Upper lobe of left lung (tissue), 6 donors: ENCODE data around the gene STARD9. TPM values are rescaled to one million over a fixed set of nuclear protein-coding genes. Genes with fewer than 3 reads are reported as not detected.

Experiments used
- ATAC-seq, 2 donors: fragments of 200-7000 bp; cut with Tn5 transposase; one replicate each; pipeline ENCODE4 v1.9.1; 2022; ENCODE audit warnings: mild to moderate bottlenecking in 2 of 2, moderate library complexity in 2 of 2; ENCODE audit not compliant: low FRiP score in 2 of 2
- DNase-seq, 2 donors: peaks; one replicate each; pipeline ENCODE4 v3.0.0-alpha.2; 2019 to 2020
- H3K27ac ChIP-seq, 4 donors: fragments of 200-600 bp; sonication (generic); one replicate each; pipeline ENCODE4 v1.5.1; 2016 to 2019
- H3K27me3 ChIP-seq, 4 donors: fragments of 200-600 bp; sonication (generic); one replicate each; pipeline ENCODE4 v1.5.1; 2017 to 2019
- H3K36me3 ChIP-seq, 4 donors: fragments of 200-600 bp; sonication (generic); one replicate each; pipeline ENCODE4 v1.5.1; 2016 to 2019
- H3K4me1 ChIP-seq, 4 donors: fragments of 200-600 bp; sonication (generic); one replicate each; pipeline ENCODE4 v1.5.1; 2018 to 2019
- H3K4me3 ChIP-seq, 4 donors: fragments of 200-600 bp; sonication (generic); one replicate each; pipeline ENCODE4 v1.5.1; 2017 to 2019; ENCODE audit warnings: mild to moderate bottlenecking in 2 of 4, moderate library complexity in 1 of 4
- H3K9me3 ChIP-seq, 4 donors: fragments of 200-600 bp; sonication (generic); one replicate each; pipeline ENCODE4 v1.5.1; 2018 to 2019
- EP300 ChIP-seq, 4 donors: sonication (generic); formaldehyde crosslinking; IDR thresholded peaks; one replicate each; pipeline ENCODE4 v1.5.1; 2017; ENCODE audit warnings: antibody characterized with exemption in 4 of 4, control low read depth in 2 of 4
- POLR2A ChIP-seq, 4 donors: fragments of 450-650 bp; IDR thresholded peaks; one replicate each; pipeline ENCODE4 v1.5.1; 2016 to 2017; ENCODE audit warnings: antibody characterized with exemption in 4 of 4, mild to moderate bottlenecking in 2 of 4
- POLR2AphosphoS5 ChIP-seq, 2 donors: sonication (generic); formaldehyde crosslinking; IDR thresholded peaks; one replicate each; pipeline ENCODE4 v1.5.1; 2017; ENCODE audit warnings: antibody characterized with exemption in 2 of 2
- WGBS, 2 donors: methylation state at CpG; one replicate each; pipeline ENCODE4 v1.1.5; 2017 to 2018; 5-methylcytosine and 5-hydroxymethylcytosine counted together
- total RNA-seq, 6 donors: library from RNA; depleted of rRNA in 4 of 6; stranded (reverse); fragments of >200 nt in 4 of 6; gene quantifications; one replicate each; pipeline versions ENCODE4 v1.1.0 to v1.2.1, GENCODE V29; 2016 to 2021
- TF ChIP-seq, protein P1 (sequence below), 6 experiments: fragments of 450-650 bp in 4 of 6; fragments of 200-600 bp in 2 of 6; sonication (generic) in 2 of 6; IDR thresholded peaks; one replicate each; pipeline ENCODE4 v1.5.1; 2016 to 2019; ENCODE audit warnings: antibody characterized with exemption in 6 of 6
- donor health status: DM: no; HTN: no; CAD: no; lungs with moderate emphysema.
- donor health status: DM: no; HTN: yes; CAD: no; lungs with severe emphysema.

STARD9 gene
- total RNA-seq, 6 donors from 2014 or later, result 14.6 to 141 (median 28.8) TPM

DNA sequence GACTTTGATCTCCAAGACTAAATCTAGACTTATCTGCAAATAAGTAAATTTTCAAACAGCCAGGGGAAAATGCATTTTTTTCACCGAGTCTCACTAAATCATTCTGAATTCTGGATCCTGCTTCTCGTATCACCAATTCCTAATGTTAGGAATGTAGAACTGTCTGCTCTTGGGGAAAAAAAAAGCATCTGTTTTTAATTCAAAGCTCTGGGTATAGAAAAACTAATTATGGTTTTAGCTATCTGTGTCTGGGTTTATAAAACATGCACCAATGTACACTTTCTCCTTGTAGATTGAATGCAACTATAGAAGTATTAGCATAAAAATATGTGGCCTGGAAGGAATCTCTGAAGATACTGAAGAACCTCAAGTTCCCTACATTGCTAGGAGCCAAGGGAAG lies 166.3 kb downstream of the STARD9 start:
- no peak for DNase-seq
- Histone ChIP-seq H3K27me3 (no peaks in the 10 kb centered on the region), H3K27ac (no peak overlapping the region), H3K4me3 (no peak overlapping the region), H3K36me3 (peaks cover 0 to 10% (median 2%) of the 10 kb centered on the region in 4 donors), H3K4me1 (peaks cover 5 to 8% (median 8%) of the 10 kb centered on the region in 4 donors), H3K9me3 (no peaks in the 10 kb centered on the region)
- TF ChIP-seq, protein P1, sequence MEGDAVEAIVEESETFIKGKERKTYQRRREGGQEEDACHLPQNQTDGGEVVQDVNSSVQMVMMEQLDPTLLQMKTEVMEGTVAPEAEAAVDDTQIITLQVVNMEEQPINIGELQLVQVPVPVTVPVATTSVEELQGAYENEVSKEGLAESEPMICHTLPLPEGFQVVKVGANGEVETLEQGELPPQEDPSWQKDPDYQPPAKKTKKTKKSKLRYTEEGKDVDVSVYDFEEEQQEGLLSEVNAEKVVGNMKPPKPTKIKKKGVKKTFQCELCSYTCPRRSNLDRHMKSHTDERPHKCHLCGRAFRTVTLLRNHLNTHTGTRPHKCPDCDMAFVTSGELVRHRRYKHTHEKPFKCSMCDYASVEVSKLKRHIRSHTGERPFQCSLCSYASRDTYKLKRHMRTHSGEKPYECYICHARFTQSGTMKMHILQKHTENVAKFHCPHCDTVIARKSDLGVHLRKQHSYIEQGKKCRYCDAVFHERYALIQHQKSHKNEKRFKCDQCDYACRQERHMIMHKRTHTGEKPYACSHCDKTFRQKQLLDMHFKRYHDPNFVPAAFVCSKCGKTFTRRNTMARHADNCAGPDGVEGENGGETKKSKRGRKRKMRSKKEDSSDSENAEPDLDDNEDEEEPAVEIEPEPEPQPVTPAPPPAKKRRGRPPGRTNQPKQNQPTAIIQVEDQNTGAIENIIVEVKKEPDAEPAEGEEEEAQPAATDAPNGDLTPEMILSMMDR (IDR thresholded peaks at IDR 0.05), result no peak
- no peak for TF ChIP-seq POLR2A (IDR thresholded peaks at IDR 0.05)
- no peak for TF ChIP-seq EP300 (IDR thresholded peaks at IDR 0.05)
- no peak for TF ChIP-seq POLR2AphosphoS5 (IDR thresholded peaks at IDR 0.05)
- WGBS, 2 donors, result 77 to 85% methylated on average over 2 of the region's 2 CpGs
- no peak for ATAC-seq

DNA sequence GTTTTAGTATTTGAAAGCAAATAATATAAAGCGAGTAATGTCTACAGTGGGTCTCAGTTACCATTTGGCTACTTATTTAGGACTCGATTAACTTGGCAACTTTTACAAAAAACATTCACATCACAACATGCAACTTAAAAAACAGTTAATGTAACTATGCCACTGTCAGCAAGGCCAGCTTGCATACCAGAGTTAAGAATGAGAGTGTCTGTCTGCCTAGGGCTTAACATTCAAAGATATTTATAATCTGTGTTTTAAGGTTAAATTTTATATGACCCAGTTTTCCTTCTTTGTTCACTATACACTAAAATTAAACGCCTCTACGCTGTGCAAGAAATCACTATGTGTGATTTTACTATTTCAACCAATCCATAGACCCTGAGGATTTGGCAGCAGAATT lies 166.7 kb downstream of the STARD9 start:
- no peak overlapping the region for H3K27ac ChIP-seq
- H3K4me1 ChIP-seq, result peaks cover 5 to 8% (median 7%) of the 10 kb centered on the region in 4 donors
- no peaks in the 10 kb centered on the region for H3K9me3 ChIP-seq
- ATAC-seq, result no peak
- TF ChIP-seq POLR2A (IDR thresholded peaks at IDR 0.05) (no peak), POLR2AphosphoS5 (IDR thresholded peaks at IDR 0.05) (no peak), EP300 (IDR thresholded peaks at IDR 0.05) (no peak)
- TF ChIP-seq, protein P1 (IDR thresholded peaks at IDR 0.05), result no peak
- H3K4me3 ChIP-seq, result no peak overlapping the region
- no peak for DNase-seq
- WGBS, 2 donors, result 90 to 94% methylated on average over 4 of the region's 4 CpGs
- no peaks in the 10 kb centered on the region for H3K27me3 ChIP-seq
- H3K36me3 ChIP-seq, result peaks cover 0 to 10% (median 2%) of the 10 kb centered on the region in 4 donors

DNA sequence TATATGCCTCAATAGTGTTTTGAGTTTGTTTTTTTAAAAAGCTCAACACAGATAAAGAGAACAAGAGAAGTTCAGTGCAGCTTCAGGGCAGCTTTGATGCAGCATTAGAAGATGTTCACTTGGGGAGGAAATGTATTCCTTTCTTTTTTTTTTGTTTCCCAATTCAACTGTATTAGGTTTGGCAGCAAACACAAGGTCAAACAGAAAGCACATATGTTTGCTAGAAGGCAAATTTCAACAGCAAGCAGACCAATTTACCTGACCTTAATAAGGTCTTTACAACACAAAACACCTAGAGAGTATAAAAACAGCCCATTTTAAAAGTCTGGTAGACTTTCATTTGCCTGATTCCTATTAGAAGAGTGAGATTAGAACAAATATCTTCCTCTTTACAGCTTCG lies 168.8 kb downstream of the STARD9 start:
- WGBS, 2 donors, result 90 to 98% methylated on average over 1 of the region's 1 CpG
- DNase-seq, result no peak
- H3K27ac ChIP-seq, result no peak overlapping the region
- H3K27me3 ChIP-seq, result no peaks in the 10 kb centered on the region
- H3K36me3 ChIP-seq, result peaks cover 0 to 10% (median 2%) of the 10 kb centered on the region in 4 donors
- no peaks in the 10 kb centered on the region for H3K4me1 ChIP-seq
- no peaks in the 10 kb centered on the region for H3K9me3 ChIP-seq
- TF ChIP-seq POLR2AphosphoS5 (IDR thresholded peaks at IDR 0.05) (no peak), POLR2A (IDR thresholded peaks at IDR 0.05) (no peak), EP300 (IDR thresholded peaks at IDR 0.05) (no peak)
- TF ChIP-seq, protein P1 (IDR thresholded peaks at IDR 0.05), result no peak
- H3K4me3 ChIP-seq, result no peak overlapping the region
- no peak for ATAC-seq

DNA sequence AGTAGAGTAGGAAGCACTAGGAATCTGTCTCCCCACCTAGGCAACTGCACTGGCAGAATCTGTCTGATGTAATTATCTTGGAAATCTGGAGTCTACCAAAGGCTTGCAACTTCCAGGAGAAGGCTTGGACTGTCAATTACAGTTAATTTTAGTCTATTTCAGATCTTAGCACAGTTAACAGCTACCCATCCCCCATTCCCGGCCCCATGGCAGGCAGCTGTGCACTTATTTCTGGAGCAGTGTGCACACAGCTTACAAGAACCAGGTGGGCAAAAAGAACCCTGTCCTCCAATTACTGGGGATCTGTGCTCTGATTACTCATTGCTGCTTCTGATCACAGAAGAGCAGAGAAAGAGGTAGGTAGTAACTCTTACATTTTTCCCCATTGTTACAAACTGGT lies 173.9 kb downstream of the STARD9 start:
- Histone ChIP-seq H3K4me1 (no peaks in the 10 kb centered on the region), H3K27me3 (no peaks in the 10 kb centered on the region), H3K36me3 (peaks cover 0 to 30% (median 15%) of the 10 kb centered on the region in 4 donors), H3K4me3 (no peak overlapping the region), H3K27ac (no peak overlapping the region), H3K9me3 (no peaks in the 10 kb centered on the region)
- ATAC-seq (no peak), DNase-seq (no peak)
- TF ChIP-seq EP300 (IDR thresholded peaks at IDR 0.05), result no peak
- WGBS, 2 donors, result 92 to 100% methylated on average over 1 of the region's 1 CpG

DNA sequence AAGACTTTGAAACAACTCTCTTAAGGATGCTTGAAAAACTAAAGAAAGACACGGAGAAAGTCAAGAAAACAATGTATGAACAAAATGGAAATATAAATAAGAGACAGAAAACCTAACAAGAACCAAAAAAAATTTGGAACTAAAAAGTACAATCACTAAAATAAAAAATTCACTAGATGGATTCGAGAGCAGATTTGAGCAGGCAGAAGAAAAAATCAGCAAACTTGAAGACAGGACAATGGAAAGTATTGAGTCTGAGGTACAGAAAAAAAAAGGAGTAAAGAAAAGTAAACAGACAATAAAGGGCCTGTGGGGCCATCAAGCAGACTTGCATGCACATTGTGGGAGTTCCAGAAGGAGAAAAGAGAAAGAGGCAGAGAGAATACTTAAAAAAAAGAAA lies 174.9 kb downstream of the STARD9 start:
- ATAC-seq (no peak), DNase-seq (no peak)
- 96 to 98% methylated on average over 2 of the region's 2 CpGs for WGBS, 2 donors
- no peaks in the 10 kb centered on the region for H3K27me3 ChIP-seq
- TF ChIP-seq POLR2A (IDR thresholded peaks at IDR 0.05) (no peak), POLR2AphosphoS5 (IDR thresholded peaks at IDR 0.05) (no peak), EP300 (IDR thresholded peaks at IDR 0.05) (no peak)
- TF ChIP-seq, protein P1 (IDR thresholded peaks at IDR 0.05), result no peak
- no peak overlapping the region for H3K27ac ChIP-seq
- no peak overlapping the region for H3K4me3 ChIP-seq
- no peaks in the 10 kb centered on the region for H3K4me1 ChIP-seq
- peaks cover 0 to 29% (median 15%) of the 10 kb centered on the region in 4 donors for H3K36me3 ChIP-seq
- H3K9me3 ChIP-seq, result no peaks in the 10 kb centered on the region
